Panc1 (cell line): Measurements from ENCODE around the gene GPR149.

Source experiments
- POLR2AphosphoS5 ChIP-seq: IDR thresholded peaks from 2 replicates; pipeline ENCODE4 v1.6.1; 2012; ENCODE audit warnings: mild to moderate bottlenecking, low read depth, low read length, moderate library complexity
- SIN3A ChIP-seq: IDR thresholded peaks from 2 replicates; pipeline ENCODE4 v1.6.1; 2012; ENCODE audit warnings: low read depth, mild to moderate bottlenecking, low read length, moderate library complexity, borderline replicate concordance; ENCODE audit not compliant: insufficient read depth
- TF ChIP-seq, protein P1 (sequence below): fragments of 450-650 bp; IDR thresholded peaks from 2 replicates; pipeline ENCODE4 v1.5.1; 2017; ENCODE audit warnings: mild to moderate bottlenecking

DNA sequence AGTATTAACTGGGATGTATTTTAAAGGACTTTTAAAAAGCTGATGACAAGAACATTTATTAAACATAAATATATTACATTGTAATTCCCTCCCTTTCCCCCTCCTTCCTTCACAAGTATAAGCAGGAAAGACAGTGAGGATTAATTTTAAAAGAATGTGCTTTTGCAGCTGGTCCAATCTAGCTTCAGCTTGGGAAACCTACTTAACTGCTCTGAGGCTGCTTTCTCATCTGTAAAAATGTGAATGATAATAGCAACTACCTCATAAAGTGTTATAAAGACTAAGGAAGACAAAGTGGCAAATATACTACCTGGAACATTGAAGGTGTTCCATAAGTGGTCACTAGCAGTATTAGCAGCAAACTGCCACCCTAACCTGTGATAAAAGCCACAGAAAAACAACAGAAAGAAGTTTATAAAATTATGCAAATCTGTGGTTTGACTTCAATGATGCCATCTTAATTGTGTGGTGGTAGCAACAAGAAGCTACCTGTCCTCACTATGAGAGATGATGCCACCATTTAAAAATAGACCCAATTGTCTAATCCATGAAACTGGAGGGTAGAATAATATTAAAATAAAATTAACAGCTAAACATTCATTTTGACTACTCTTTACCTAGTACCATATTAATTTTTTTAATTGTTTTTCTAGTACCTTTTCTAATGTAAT, 125.7 kb downstream of the GPR149 start:
- TF ChIP-seq, protein P1, sequence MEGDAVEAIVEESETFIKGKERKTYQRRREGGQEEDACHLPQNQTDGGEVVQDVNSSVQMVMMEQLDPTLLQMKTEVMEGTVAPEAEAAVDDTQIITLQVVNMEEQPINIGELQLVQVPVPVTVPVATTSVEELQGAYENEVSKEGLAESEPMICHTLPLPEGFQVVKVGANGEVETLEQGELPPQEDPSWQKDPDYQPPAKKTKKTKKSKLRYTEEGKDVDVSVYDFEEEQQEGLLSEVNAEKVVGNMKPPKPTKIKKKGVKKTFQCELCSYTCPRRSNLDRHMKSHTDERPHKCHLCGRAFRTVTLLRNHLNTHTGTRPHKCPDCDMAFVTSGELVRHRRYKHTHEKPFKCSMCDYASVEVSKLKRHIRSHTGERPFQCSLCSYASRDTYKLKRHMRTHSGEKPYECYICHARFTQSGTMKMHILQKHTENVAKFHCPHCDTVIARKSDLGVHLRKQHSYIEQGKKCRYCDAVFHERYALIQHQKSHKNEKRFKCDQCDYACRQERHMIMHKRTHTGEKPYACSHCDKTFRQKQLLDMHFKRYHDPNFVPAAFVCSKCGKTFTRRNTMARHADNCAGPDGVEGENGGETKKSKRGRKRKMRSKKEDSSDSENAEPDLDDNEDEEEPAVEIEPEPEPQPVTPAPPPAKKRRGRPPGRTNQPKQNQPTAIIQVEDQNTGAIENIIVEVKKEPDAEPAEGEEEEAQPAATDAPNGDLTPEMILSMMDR, result no peak
- TF ChIP-seq POLR2AphosphoS5 (no peak), SIN3A (no peak)
